Loucy (cell line): ENCODE measurements around the gene LRRC40.

Experiments used
- EZH2phosphoT487 ChIP-seq: fragments of 200-600 bp; IDR thresholded peaks from 2 replicates; pipeline ENCODE4 v1.6.1; 2018; ENCODE audit warnings: antibody characterized with exemption, mild to moderate bottlenecking, moderate library complexity, borderline replicate concordance
- TF ChIP-seq, protein P1 (sequence below): fragments of 200-600 bp; sonication (generic); conservative IDR thresholded peaks from 2 replicates; pipeline ENCODE4 v1.5.1; 2014; ENCODE audit warnings: mild to moderate bottlenecking, antibody characterized with exemption, low read length

DNA sequence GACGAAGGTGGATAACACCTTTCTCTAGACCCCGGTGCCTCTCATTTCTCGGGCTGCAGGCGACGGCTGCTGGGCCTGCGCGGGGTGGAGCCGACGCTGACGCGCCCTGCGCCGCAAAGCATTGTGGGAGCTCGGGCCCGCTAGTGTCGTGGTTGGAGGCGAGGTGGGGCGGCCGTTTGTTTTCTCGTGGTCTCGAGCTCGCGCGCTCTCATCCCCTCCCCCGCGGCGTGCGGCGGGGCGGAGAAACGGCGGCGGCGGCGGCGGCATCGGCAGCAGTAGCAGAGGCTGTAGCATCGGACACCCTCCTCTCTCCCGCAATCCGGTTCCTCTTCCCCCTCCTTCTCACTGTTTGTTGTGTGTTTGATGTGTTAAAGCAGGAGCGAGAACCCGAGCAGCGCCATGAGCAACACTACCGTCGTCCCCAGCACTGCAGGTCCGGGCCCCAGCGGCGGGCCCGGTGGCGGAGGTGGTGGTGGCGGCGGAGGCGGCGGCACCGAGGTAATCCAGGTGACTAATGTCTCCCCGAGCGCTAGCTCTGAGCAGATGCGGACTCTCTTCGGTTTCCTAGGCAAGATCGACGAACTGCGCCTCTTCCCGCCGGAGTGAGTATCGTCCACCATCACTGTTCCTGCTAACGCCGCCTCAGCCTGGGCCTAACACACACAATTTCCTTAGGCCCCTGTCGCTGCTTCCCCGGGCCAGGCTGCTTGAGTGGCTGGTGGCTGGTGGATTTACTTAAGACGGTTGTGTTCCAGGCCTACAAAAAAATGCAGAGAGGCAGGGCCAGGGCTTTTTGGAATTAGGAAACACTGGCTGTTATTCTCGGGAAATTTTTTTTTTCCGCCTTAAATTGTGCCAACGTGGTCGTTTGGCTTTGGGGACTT, 16.1 kb upstream of the LRRC40 start, which contains the start of gene SRSF11:
- TF ChIP-seq, protein P1, sequence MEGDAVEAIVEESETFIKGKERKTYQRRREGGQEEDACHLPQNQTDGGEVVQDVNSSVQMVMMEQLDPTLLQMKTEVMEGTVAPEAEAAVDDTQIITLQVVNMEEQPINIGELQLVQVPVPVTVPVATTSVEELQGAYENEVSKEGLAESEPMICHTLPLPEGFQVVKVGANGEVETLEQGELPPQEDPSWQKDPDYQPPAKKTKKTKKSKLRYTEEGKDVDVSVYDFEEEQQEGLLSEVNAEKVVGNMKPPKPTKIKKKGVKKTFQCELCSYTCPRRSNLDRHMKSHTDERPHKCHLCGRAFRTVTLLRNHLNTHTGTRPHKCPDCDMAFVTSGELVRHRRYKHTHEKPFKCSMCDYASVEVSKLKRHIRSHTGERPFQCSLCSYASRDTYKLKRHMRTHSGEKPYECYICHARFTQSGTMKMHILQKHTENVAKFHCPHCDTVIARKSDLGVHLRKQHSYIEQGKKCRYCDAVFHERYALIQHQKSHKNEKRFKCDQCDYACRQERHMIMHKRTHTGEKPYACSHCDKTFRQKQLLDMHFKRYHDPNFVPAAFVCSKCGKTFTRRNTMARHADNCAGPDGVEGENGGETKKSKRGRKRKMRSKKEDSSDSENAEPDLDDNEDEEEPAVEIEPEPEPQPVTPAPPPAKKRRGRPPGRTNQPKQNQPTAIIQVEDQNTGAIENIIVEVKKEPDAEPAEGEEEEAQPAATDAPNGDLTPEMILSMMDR: 0 out of 2 replicates have a peak, but pooled peaks have one; percentile 6
- no peak for TF ChIP-seq EZH2phosphoT487
